VCaP (cell line): Measurements from ENCODE around the gene PRPF38B.

Source experiments
- H3K27ac ChIP-seq: fragments of 450-650 bp; 2 replicates; pipeline ENCODE4 v1.5.1; 2017
- TF ChIP-seq, protein P1 (sequence below): fragments of 450-650 bp; conservative IDR thresholded peaks from 2 replicates; pipeline ENCODE4 v1.5.1; 2017; ENCODE audit warnings: mild to moderate bottlenecking, moderate library complexity

The PRPF38B gene

DNA sequence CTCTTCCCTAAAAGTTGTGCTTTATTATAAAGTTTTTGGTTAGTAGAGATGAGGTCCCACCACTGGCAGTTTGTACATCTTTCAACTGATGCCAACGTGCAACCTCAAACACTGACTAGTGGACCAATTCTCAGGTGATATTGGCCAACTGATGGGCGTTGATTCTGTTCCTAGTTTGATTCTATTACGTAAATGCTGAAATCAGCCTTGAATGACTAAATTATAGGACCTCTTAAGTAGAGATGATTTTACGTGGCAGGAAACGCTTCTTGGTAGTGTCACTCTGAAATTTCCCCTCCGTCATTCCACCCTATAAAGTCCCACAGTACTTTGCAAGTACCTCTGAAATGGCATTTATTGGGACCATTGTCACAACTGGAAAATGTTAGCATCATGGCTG lies 11.8 kb downstream of the PRPF38B start:
- TF ChIP-seq, protein P1, sequence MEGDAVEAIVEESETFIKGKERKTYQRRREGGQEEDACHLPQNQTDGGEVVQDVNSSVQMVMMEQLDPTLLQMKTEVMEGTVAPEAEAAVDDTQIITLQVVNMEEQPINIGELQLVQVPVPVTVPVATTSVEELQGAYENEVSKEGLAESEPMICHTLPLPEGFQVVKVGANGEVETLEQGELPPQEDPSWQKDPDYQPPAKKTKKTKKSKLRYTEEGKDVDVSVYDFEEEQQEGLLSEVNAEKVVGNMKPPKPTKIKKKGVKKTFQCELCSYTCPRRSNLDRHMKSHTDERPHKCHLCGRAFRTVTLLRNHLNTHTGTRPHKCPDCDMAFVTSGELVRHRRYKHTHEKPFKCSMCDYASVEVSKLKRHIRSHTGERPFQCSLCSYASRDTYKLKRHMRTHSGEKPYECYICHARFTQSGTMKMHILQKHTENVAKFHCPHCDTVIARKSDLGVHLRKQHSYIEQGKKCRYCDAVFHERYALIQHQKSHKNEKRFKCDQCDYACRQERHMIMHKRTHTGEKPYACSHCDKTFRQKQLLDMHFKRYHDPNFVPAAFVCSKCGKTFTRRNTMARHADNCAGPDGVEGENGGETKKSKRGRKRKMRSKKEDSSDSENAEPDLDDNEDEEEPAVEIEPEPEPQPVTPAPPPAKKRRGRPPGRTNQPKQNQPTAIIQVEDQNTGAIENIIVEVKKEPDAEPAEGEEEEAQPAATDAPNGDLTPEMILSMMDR = no peak
- no peak overlapping the region for H3K27ac ChIP-seq

DNA sequence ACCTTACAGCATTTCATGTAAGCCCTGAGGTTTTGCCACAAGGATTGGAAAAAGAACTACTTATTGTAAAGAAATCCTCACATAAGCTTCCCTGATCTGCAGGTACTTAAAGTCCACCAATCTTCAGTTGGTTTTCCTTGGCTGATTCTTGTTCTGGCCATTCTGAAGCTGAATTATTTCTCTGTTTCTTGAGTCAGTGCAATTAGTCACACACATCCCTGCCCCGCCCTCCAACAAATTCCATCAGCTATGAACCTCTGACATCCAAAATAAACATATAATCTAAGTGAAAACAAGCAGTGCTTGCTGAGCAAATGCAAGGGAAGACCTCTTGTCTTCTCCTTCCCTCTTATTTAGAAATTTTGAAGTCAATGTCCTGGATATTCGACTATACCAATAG lies 12.4 kb downstream of the PRPF38B start:
- TF ChIP-seq, protein P1 = no peak
- no peak overlapping the region for H3K27ac ChIP-seq

DNA sequence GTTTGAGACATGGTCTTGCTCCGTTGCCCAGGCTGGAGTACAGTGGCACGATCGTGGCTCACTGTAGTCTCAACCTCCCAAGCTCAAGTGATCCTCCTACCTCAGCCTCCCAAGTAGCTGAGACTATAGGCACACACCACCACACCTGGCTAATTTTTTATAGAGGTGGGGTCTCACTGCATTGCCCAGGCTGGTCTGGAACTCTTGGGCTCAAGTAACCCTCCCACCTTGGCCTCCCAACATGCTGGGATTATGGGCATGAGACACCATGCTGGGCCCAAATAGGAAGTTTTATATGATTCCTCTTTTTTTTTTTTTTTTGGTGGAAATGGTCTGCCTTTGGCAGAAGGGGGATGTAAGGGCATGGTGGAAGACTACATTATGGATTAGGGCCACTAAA lies 14.5 kb downstream of the PRPF38B start:
- H3K27ac ChIP-seq = no peak overlapping the region

DNA sequence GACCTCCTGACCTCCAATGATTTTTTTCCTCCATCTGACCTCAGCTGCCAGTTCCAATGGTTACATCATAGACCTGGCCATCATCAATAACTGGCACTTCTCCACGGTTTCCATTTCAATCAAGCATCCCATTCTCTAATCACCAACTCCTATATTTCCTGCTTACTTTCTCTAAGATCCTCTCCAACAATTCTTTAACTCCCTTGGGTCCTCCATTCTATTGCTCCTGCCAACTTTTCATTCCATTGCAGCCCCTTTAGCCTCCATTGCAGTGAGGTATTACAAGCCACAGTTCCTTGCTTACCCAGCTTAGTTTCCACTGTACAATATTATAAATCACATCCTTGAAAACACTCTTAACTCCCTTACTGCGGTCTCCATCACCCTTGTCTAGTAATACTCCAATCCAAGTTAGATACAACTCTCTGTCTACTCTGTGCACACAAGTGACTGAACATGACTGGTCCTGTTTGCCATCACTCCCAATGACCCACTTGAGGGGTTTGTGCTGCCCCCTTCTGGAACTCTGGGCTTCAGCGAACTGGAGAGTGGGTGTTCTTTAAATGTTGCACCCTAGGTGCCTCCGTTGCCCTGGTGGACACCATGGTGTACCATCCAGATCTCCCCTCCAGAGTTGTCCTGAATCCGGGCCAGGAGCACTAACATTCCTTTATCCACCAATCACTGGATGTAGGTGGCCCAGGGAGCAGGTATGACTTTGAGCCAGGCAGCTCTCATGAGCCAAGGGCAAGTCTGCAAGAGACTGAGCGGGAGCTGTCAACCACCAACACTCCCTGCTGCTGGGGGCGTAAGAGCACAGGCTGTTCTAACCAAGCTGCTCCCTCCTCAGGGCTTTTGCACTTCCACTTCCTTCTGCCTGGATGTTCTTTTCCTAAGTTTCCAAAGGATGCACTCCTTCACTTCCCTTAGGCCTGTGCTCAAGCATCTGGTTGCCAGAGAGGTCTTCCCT lies 16.9 kb downstream of the PRPF38B start:
- no peak overlapping the region for H3K27ac ChIP-seq
- TF ChIP-seq, protein P1 = no peak

More for the DNA sequence above, 14.5 kb downstream of the PRPF38B start:
- TF ChIP-seq, protein P1 = no peak

DNA sequence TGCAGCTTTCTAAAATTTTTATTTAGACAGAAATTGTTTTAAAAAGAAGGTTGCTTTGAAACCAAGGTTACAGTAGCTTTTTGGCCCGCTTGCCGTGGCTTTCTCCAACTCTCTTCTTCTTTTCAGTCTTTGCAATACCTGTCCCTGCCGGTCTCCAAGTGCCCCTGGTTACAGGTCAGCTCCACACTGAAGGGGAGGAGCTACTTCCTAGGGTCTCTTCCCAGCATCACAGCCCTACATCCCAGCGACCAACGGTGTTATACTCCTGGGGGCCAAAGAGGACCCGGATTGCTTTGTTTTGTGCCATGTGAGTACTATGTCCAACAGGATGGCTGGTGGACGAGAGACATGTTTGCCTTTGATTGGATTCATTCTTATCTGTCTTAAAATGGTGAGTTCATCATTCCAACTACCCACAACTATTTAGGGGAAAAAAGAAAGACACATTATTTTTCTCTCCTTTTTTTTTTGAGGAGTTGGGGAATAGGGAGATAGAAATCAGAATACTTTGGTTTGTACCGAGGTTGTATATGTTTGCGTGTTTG lies 20.6 kb downstream of the PRPF38B start, which contains the start of gene FNDC7:
FNDC7 (plus strand) TSS at position 303 of the 545 bp plus-strand sequence; CDS start at position 329, 26 bp downstream.
- TF ChIP-seq, protein P1 = no peak
- H3K27ac ChIP-seq = no peak within 1 kb of the TSS

DNA sequence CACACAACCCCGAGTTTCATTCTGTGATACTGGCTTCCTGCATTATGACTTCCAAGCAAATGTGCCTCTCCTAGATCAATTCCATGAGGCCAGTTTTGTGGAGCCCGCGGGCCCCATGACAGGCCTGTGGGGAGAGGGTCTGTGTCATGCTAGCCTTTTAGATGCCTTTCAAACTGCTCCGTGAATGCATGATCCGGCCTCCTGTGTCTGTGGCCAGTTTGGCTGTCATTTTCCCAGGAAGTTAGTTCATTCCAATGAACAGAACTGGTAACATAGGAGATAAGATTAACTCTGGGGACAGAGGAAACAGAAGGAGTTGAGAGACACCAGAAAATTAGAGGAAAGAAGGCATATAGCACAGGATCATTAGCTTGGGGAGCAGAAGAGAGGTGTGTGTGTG lies 23.8 kb downstream of the PRPF38B start:
- TF ChIP-seq, protein P1 = no peak

DNA sequence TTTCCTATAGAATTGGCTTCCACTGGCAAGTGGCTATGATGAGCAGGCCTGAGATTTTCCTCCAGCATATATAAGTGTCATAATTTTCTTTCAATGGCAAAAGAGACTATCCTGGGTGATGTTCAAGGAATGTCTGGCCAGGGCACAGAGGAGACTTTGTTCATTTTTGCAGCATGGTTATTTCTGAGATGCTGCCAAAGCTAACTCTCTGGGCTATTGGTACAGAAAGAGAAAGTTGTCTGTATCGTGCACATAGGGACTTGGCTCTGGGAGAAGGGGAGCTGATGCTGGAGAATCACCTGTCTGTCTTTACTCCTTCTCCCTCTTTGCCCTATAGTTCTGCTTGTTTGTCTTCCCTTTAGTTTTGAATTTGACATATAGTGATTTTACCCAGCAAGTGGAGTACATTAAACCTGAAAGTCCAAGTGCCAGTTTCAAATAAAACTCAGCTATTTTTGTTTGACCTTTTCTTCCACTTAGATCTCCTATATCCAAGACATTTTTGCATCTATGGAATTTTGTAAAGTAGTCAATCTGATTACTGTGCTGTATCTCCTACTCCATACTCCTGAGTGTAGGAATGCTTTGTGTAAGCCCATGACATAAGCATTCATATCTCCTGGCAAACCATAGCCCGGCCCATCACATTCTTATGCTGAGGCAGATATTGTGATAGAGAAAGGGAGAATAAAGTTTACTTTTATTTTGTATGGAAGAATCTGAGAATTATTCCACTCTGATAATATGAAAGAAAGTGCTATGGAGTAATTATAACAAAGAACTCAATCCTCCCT lies 24.5 kb downstream of the PRPF38B start:
- TF ChIP-seq, protein P1 = no peak
- no peak overlapping the region for H3K27ac ChIP-seq

More for the DNA sequence above, 23.8 kb downstream of the PRPF38B start:
- no peak overlapping the region for H3K27ac ChIP-seq
